ENCODE results near the gene CBFB.
A peak's percentile ranks its signal among the peaks of the same experiment; 100 is the strongest.

CBFB gene

GRCh38 chr16:67017421-67017750 is 11.6 kb upstream of the CBFB start:
- Histone ChIP-seq H3K27ac (ENCODE audit: low read length) (no peak overlapping the region), H3K4me2 (ENCODE audit: low read length) (no peak overlapping the region), H3K36me3 (replicated peaks; ENCODE audit: low read depth, low read length) (no peaks in the 10 kb centered on the region), H3K9me3 (ENCODE audit: insufficient read depth, low read length) (no peaks in the 10 kb centered on the region), H4K20me1 (ENCODE audit: insufficient read depth, low read length) (no peaks in the 10 kb centered on the region), H3K4me1 (ENCODE audit: low read length) (peaks cover 27% of the 10 kb centered on the region), H3K27me3 (ENCODE audit: low read depth, low read length) (0 out of 2 replicates have a peak, but pooled peaks cover 5% of the 10 kb centered on the region), H3K4me3 (ENCODE audit: low read length) (no peak overlapping the region), H3K79me2 (ENCODE audit: low read length) (no peaks in the 10 kb centered on the region), H2AFZ (ENCODE audit: low read depth, low read length) (no peak overlapping the region), H3K9ac (ENCODE audit: low read length) (no peak overlapping the region)
- TF ChIP-seq EZH2phosphoT487 (IDR thresholded peaks at IDR 0.05; ENCODE audit: low read depth) (no peak), CTCF (IDR thresholded peaks at IDR 0.05; ENCODE audit: low read depth, low read length) (no peak)

GRCh38 chr16:67017810-67018488 is 11.0 kb upstream of the CBFB start:
- Histone ChIP-seq H3K4me2 (ENCODE audit: low read length) (peak overlapping the region; percentile 30; the same call in 1 of the 2 replicates), H3K9me3 (ENCODE audit: insufficient read depth, low read length) (no peaks in the 10 kb centered on the region), H2AFZ (ENCODE audit: low read depth, low read length) (peak overlapping the region; percentile 68; the same call in 1 of the 2 replicates), H3K79me2 (ENCODE audit: low read length) (no peaks in the 10 kb centered on the region), H3K27me3 (ENCODE audit: low read depth, low read length) (0 out of 2 replicates have a peak, but pooled peaks cover 5% of the 10 kb centered on the region), H3K27ac (ENCODE audit: low read length) (no peak overlapping the region), H3K4me3 (ENCODE audit: low read length) (no peak overlapping the region), H3K36me3 (replicated peaks; ENCODE audit: low read depth, low read length) (no peaks in the 10 kb centered on the region), H3K4me1 (ENCODE audit: low read length) (peaks cover 26% of the 10 kb centered on the region), H3K9ac (ENCODE audit: low read length) (no peak overlapping the region), H4K20me1 (ENCODE audit: insufficient read depth, low read length) (no peaks in the 10 kb centered on the region)
- TF ChIP-seq CTCF (IDR thresholded peaks at IDR 0.05; ENCODE audit: low read depth, low read length) (peak; percentile 91), EZH2phosphoT487 (IDR thresholded peaks at IDR 0.05; ENCODE audit: low read depth) (no peak)

GRCh38 chr16:67019171-67019570 is 9.8 kb upstream of the CBFB start:
- Histone ChIP-seq H3K27ac (ENCODE audit: low read length) (no peak overlapping the region), H3K4me1 (ENCODE audit: low read length) (peaks cover 20% of the 10 kb centered on the region), H3K9me3 (ENCODE audit: insufficient read depth, low read length) (no peaks in the 10 kb centered on the region), H3K36me3 (replicated peaks; ENCODE audit: low read depth, low read length) (no peaks in the 10 kb centered on the region), H4K20me1 (ENCODE audit: insufficient read depth, low read length) (no peaks in the 10 kb centered on the region), H3K9ac (ENCODE audit: low read length) (no peak overlapping the region), H3K4me3 (ENCODE audit: low read length) (no peak overlapping the region), H2AFZ (ENCODE audit: low read depth, low read length) (no peak overlapping the region), H3K4me2 (ENCODE audit: low read length) (no peak overlapping the region), H3K79me2 (ENCODE audit: low read length) (no peaks in the 10 kb centered on the region), H3K27me3 (ENCODE audit: low read depth, low read length) (no peaks in the 10 kb centered on the region)
- TF ChIP-seq CTCF (IDR thresholded peaks at IDR 0.05; ENCODE audit: low read depth, low read length): no peak
- TF ChIP-seq EZH2phosphoT487 (IDR thresholded peaks at IDR 0.05; ENCODE audit: low read depth): no peak

GRCh38 chr16:67021321-67021720 is 7.6 kb upstream of the CBFB start:
- Histone ChIP-seq H2AFZ (ENCODE audit: low read depth, low read length) (peak overlapping the region; percentile 60; the same call in 1 of the 2 replicates), H3K36me3 (replicated peaks; ENCODE audit: low read depth, low read length) (no peaks in the 10 kb centered on the region), H3K27me3 (ENCODE audit: low read depth, low read length) (no peaks in the 10 kb centered on the region), H3K4me2 (ENCODE audit: low read length) (peak overlapping the region; percentile 24), H3K4me3 (ENCODE audit: low read length) (no peak overlapping the region), H4K20me1 (ENCODE audit: insufficient read depth, low read length) (no peaks in the 10 kb centered on the region), H3K9ac (ENCODE audit: low read length) (no peak overlapping the region), H3K9me3 (ENCODE audit: insufficient read depth, low read length) (no peaks in the 10 kb centered on the region), H3K4me1 (ENCODE audit: low read length) (peaks cover 8% of the 10 kb centered on the region), H3K79me2 (ENCODE audit: low read length) (no peaks in the 10 kb centered on the region), H3K27ac (ENCODE audit: low read length) (no peak overlapping the region)
- TF ChIP-seq EZH2phosphoT487 (IDR thresholded peaks at IDR 0.05; ENCODE audit: low read depth) (no peak), CTCF (IDR thresholded peaks at IDR 0.05; ENCODE audit: low read depth, low read length) (no peak)

Data from OCI-LY3 (cell line).